ENCODE results near the gene EIF4E.
"Not testable (repeated sequence)": the region's sequence is repeated elsewhere in the genome, so short reads cannot be mapped to it uniquely, and the experiment has no call there.

The EIF4E gene

GRCh38 chr4:98872120-98872906 is 56.6 kb downstream of the EIF4E start:
- FAIRE-seq, result not testable (repeated sequence)

- FAIRE-seq, result no peak
Measured at GRCh38 chr4:98867648-98868047, 61.3 kb downstream of the EIF4E start.

DNA sequence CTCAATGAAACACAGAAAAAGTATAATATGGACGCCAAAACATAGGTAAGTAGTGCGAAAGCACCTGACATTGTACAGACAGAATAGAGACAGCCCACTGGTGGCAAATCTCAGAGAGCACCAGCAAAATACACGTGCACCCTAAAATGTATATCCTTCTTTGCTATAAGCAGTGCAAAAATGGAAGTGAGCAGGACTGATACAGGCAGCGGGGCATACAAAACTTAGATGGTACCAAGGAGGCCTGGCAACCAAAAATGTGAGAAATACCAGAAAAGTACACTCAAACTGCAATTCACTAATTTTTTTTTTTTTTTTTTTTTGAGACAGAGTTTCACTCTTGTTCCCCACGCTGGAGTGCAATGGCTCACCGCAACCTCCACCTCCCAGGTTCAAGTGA is 63.9 kb downstream of the EIF4E start:
- FAIRE-seq, result no peak

- FAIRE-seq, result no peak
Measured at GRCh38 chr4:98864560-98864959, 64.4 kb downstream of the EIF4E start.

DNA sequence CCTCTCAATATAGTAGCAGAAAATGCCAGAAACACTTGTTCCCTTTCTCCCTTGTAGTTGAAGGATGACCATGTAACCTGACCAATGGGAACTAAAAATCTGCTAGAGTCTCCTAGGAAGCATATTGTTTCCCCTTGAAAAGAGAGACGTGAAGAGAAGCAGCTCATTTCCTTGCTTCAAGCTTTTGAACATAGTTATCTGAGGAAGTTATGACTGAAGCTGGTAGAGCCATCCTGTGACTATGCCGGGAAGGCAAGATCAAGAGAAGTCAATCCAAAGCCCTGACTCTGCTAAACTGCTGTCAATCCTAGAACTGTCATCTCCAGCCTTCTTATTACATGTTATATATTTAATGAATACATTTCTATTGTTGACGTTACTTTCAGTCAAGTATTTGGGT is 66.6 kb downstream of the EIF4E start:
- FAIRE-seq, result no peak

DNA sequence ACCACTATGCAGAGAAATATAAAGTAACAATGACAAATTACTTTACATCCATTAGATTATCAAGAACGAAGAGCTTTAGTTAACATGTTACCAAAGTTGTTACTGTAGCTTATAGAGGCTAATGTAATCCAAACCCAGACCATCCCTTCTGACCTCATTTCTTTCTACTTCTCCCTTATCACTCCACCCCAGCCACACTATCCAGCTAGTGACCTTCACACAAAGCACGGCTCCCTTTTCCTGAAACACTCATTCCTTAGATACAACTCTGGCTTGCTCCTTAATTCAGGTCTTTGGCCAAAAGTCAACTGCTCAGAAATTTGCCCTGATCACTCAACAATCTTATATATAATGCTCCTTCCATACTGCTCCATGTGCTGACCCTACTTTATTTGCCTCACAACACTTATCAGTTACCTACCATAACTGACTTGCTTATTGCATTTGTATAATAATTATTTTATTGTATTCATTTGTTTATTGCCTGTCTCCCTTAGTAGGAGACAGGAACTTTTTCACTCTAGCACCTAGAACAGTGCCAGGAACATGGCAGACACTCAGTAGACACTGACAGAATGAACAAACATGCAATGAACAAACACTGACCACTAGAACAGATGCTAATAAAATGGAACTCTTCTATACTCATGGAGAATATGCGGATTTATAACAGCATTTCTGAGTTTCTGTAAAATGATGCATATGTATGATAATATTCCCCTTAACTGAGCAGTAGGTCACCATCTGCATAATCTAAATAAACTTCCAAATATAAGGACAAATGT is 67.6 kb downstream of the EIF4E start:
- FAIRE-seq, result no peak

DNA sequence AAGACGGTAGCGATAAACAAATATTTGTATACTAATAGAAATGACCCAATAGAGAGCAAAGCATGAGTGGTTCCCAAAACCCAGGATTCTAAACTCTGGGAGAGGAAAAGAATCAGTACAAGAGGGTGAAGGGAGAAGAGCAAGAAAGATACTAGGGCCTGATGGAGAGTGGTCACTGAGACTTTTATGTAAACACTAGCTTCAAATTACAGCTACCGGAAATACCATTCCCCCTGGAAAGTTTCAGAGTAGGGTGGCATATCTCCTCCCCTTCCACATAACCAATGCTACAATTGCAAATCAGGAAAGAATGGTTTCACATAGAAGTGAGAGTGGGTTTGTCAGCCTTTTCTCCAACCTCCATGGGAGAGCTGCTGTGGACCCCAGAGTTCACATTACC is 77.1 kb downstream of the EIF4E start:
- FAIRE-seq, result no peak

DNA sequence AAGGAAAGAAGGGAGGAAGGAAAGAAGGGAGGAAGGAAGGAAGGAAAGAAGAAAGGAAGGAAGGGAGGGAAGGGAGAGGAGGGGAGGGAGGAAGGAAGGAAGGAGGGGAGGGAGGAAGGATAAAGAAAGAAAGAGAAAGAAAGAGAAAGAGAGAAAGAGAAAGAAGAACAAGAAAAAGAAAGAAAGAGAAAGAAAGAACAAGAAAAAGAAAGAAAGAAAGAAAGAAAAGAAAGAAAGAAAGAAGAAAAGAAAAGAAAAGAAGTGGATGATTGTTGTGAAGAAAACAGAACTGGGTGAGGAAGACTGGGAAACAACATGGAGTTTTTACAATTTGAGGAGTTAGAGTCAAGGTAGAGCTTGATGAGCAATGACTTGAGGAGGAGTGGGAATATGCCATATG is 78.0 kb downstream of the EIF4E start:
- FAIRE-seq, result no peak

- FAIRE-seq, result no peak
Measured at GRCh38 chr4:98848448-98848847, 80.5 kb downstream of the EIF4E start.

GRCh38 chr4:98845960-98846359 is 83.0 kb downstream of the EIF4E start:
- no peak for FAIRE-seq

DNA sequence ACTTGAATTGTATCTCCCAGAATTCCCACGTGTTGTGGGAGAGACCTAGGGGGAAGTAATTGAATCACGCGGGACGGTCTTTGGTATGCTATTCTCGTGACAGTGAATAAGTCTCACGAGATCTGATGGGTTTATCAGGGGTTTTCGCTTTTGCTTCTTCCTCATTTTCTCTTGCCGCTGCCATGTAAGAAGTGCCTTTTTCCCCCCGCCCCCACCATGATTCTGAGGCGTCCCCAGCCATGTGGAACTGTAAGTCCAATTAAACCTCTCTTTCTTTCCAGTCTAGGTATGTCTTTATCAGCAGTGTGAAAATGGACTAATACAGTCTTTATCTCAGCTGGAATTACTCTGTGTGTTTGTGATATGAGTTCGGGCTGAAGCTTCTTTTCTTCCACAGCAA is 86.0 kb downstream of the EIF4E start:
- FAIRE-seq, result not testable (repeated sequence)

DNA sequence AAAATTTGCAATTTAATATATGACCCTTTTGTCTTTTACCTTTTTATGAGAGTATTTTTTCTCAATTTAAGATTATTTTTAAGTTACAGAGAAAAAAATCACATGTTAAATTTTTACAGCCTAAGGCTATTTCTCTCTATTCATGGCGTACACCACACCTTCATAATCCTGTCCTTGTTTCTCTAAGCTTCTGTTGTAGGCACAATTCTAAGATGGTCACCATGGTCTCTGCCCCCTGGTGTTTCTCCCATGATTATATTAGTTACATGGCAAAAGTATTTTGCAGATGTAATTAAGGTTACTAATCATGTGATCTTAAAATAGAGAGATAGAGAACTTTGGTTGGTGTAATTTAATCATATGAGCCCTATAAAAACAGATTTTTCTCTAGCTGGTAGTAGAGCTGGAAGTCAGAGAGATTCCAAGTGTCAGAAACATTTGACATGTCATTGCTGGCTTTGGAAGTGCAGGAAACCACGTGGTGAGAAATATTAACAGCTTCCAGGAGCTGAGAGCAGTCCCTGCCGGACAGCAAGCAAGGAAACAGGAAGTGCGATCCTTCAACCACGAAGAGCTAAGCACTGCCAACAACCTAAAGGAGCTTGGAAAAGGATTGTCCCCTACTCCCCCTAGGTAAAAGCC is 89.8 kb downstream of the EIF4E start:
- FAIRE-seq, result no peak

DNA sequence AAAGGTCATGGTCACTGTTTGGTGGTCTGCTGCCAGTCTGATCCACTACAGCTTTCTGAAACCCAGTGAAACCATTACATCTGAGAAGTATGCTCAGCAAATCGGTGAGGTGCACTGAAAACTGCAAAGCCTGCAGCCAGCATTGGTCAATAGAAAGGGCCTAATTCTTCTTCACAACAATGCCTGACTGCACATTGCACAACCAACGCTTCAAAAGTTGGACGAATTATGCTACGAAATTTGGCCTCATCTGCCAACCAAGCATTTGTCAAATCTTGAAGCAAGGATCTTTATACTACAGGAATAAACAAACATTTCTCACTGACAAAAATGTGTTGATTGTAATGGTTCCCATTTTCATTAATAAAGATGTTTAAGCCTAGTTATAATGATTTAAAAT is 90.4 kb downstream of the EIF4E start:
- FAIRE-seq, result no peak

DNA sequence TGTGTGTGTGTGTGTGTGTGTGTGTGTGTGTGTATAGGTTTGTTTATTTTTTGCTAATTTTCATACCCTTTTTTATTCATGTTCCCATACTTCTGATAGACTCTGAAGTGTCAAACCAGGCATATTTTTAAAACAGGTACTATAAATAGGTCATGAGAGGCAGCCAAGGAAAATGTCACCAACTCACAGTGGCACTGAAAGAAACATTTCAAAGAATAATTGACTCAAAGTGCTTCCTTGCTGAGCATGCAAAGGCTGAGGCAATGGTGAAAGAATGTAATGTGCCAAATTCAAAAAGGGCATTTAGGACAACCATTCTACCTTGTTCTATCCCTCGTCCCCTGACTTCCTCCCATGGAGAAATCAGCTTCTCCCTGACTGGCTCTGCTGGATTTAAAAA is 95.5 kb downstream of the EIF4E start:
- no peak for FAIRE-seq

- FAIRE-seq, result not testable (repeated sequence)
Measured at GRCh38 chr4:98831036-98831435, 97.9 kb downstream of the EIF4E start.

All from G401.6 (cell line).